Measurements from ENCODE around the gene LZTS2.

The LZTS2 gene

GRCh38 chr10:101014966-101015581 lies 15.5 kb downstream of the LZTS2 start:
- DNase-seq, result no peak

- DNase-seq, result no peak
Measured at GRCh38 chr10:101015582-101015973, 16.0 kb downstream of the LZTS2 start.

GRCh38 chr10:101016814-101017213 lies 17.2 kb downstream of the LZTS2 start:
- DNase-seq, result no peak

GRCh38 chr10:101018118-101018599 lies 18.6 kb downstream of the LZTS2 start:
- no peak for DNase-seq

- DNase-seq, result peak; percentile 71
Measured at GRCh38 chr10:101018600-101019439, 19.2 kb downstream of the LZTS2 start.

- DNase-seq, result no peak
Measured at GRCh38 chr10:101019440-101019703, 19.8 kb downstream of the LZTS2 start.

GRCh38 chr10:101020427-101021075 lies 20.9 kb downstream of the LZTS2 start:
- DNase-seq, result no peak

- DNase-seq, result no peak
Measured at GRCh38 chr10:101021239-101021638, 21.6 kb downstream of the LZTS2 start.

- no peak for DNase-seq
Measured at GRCh38 chr10:101021692-101022251, 22.2 kb downstream of the LZTS2 start.

GRCh38 chr10:101022967-101023705 lies 23.5 kb downstream of the LZTS2 start:
- no peak for DNase-seq

GRCh38 chr10:101027106-101027720 lies 27.6 kb downstream of the LZTS2 start:
- no peak for DNase-seq

- no peak for DNase-seq
Measured at GRCh38 chr10:101028446-101029337, 29.1 kb downstream of the LZTS2 start.

GRCh38 chr10:101029520-101030295 lies 30.1 kb downstream of the LZTS2 start:
- DNase-seq, result no peak

GRCh38 chr10:101030496-101031127 lies 31.0 kb downstream of the LZTS2 start:
- DNase-seq, result no peak

- DNase-seq, result peak; percentile 96
Measured at GRCh38 chr10:101031128-101031795, 31.7 kb downstream of the LZTS2 start, which contains the start of the genes PDZD7 and SFXN3. Gene PDZD7, minus strand, starts transcription at chr10:101031129. Its CDS starts 910 bp downstream, at chr10:101030219. Gene SFXN3, plus strand, starts transcription at chr10:101031234. Its CDS starts 3,461 bp downstream, at chr10:101034695.

GRCh38 chr10:101031796-101032636 lies 32.4 kb downstream of the LZTS2 start:
- DNase-seq, result peak; percentile 84

- DNase-seq, result peak; percentile 54
Measured at GRCh38 chr10:101032637-101033224, 33.1 kb downstream of the LZTS2 start.

- DNase-seq, result no peak
Measured at GRCh38 chr10:101033276-101033675, 33.7 kb downstream of the LZTS2 start.
